ENCODE results near the gene CDK18.

GRCh38 chr1:205526431-205526830 lies 22.0 kb downstream of the CDK18 start:
- TF ChIP-seq CTCF (IDR thresholded peaks at IDR 0.05; ENCODE audit: insufficient read depth, low read length), result no peak
- TF ChIP-seq SPI1 (IDR thresholded peaks at IDR 0.05; ENCODE audit: borderline replicate concordance, low read depth), result no peak
